GM23338 (cell line): ENCODE results near the gene RBM23. TPM values are rescaled to one million over a fixed set of nuclear protein-coding genes. Genes with fewer than 3 reads are reported as not detected.
"Not testable (repeated sequence)": the region's sequence is repeated elsewhere in the genome, so short reads cannot be mapped to it uniquely, and the experiment has no call there.

Source experiments
- ATAC-seq: fragments of 200-7000 bp; cut with Tn5 transposase; 3 replicates; pipeline ENCODE4 v1.9.1; 2020
- DNase-seq: peaks from one replicate; pipeline ENCODE4 v3.0.0-alpha.2; 2015; ENCODE audit warnings: low spot score
- H2AFZ ChIP-seq: fragments of 200-600 bp; sonication (generic); 2 replicates; pipeline ENCODE4 v1.8.0; 2016; ENCODE audit warnings: antibody characterized with exemption, mild to moderate bottlenecking, moderate library complexity
- H3F3A ChIP-seq: fragments of 200-600 bp; sonication (generic); replicated peaks from 2 replicates; pipeline ENCODE4 v1.8.0; 2017; ENCODE audit warnings: antibody characterized with exemption, mixed run types, low read depth
- H3K27ac ChIP-seq: fragments of 200-600 bp; sonication (generic); 2 replicates; pipeline ENCODE4 v1.6.1; 2016; ENCODE audit warnings: low read depth
- H3K27me3 ChIP-seq: fragments of 200-600 bp; sonication (generic); 2 replicates; pipeline ENCODE4 v1.8.0; 2016; ENCODE audit warnings: mild to moderate bottlenecking, mixed run types, moderate library complexity; ENCODE audit not compliant: insufficient read depth
- H3K36me3 ChIP-seq: fragments of 200-600 bp; sonication (generic); 2 replicates; pipeline ENCODE4 v1.8.0; 2016; ENCODE audit warnings: mild to moderate bottlenecking; ENCODE audit not compliant: insufficient read depth
- H3K4me1 ChIP-seq: fragments of 200-600 bp; sonication (generic); 2 replicates; pipeline ENCODE4 v1.8.0; 2016; ENCODE audit warnings: mild to moderate bottlenecking, moderate library complexity; ENCODE audit not compliant: insufficient read depth
- H3K4me2 ChIP-seq: fragments of 200-600 bp; sonication (generic); 2 replicates; pipeline ENCODE4 v1.7.1; 2017; ENCODE audit warnings: mixed run types
- H3K4me3 ChIP-seq: fragments of 200-600 bp; sonication (generic); 2 replicates; pipeline ENCODE4 v1.6.1; 2016; ENCODE audit warnings: mixed run types
- H3K79me2 ChIP-seq: fragments of 200-600 bp; sonication (generic); replicated peaks from 2 replicates; pipeline ENCODE4 v1.8.0; 2017; ENCODE audit warnings: mild to moderate bottlenecking; ENCODE audit not compliant: insufficient read depth
- H3K9me2 ChIP-seq: fragments of 200-600 bp; sonication (generic); 2 replicates; pipeline ENCODE4 v1.8.0; 2017; ENCODE audit not compliant: insufficient read depth
- H4K20me1 ChIP-seq: fragments of 200-600 bp; sonication (generic); replicated peaks from 2 replicates; pipeline ENCODE4 v1.8.0; 2017; ENCODE audit warnings: mild to moderate bottlenecking; ENCODE audit not compliant: insufficient read depth
- H3K27ac Mint-ChIP-seq: 2 replicates; pipeline ENCODE4 v1.8.0; 2020; ENCODE audit warnings: inconsistent platforms, mild to moderate bottlenecking, moderate library complexity, mixed read lengths
- H3K27me3 Mint-ChIP-seq: 3 replicates; pipeline ENCODE4 v1.8.0; 2022; ENCODE audit warnings: low read depth, mild to moderate bottlenecking, moderate library complexity, mixed read lengths, inconsistent platforms; ENCODE audit not compliant: insufficient read depth, poor library complexity
- H3K36me3 Mint-ChIP-seq: 3 replicates; pipeline ENCODE4 v1.8.0; 2021; ENCODE audit warnings: low read depth, mild to moderate bottlenecking, inconsistent platforms, moderate library complexity, mixed read lengths
- H3K4me1 Mint-ChIP-seq: 3 replicates; pipeline ENCODE4 v1.8.0; 2020; ENCODE audit warnings: mild to moderate bottlenecking, inconsistent platforms, mixed read lengths
- H3K4me3 Mint-ChIP-seq: 3 replicates; pipeline ENCODE4 v1.8.0; 2021; ENCODE audit warnings: moderate library complexity, mild to moderate bottlenecking, inconsistent platforms, mixed read lengths
- H3K9me3 Mint-ChIP-seq: 3 replicates; pipeline ENCODE4 v1.8.0; 2020; ENCODE audit warnings: moderate library complexity, mild to moderate bottlenecking, inconsistent platforms, mixed read lengths
- CREB1 ChIP-seq: fragments of 250-450 bp; sonication (Bioruptor Pico); IDR thresholded peaks from 2 replicates; pipeline ENCODE4 v1.5.0; 2020; ENCODE audit warnings: low read depth, mild to moderate bottlenecking, moderate library complexity
- EZH2 ChIP-seq: fragments of 200-600 bp; sonication (generic); IDR thresholded peaks from one replicate; pipeline ENCODE4 v1.8.0; 2017; ENCODE audit warnings: antibody characterized with exemption, mild to moderate bottlenecking, low read depth; ENCODE audit not compliant: unreplicated experiment
- EZH2phosphoT487 ChIP-seq: fragments of 200-600 bp; sonication (generic); IDR thresholded peaks from one replicate; pipeline ENCODE4 v1.8.1; 2018; ENCODE audit warnings: antibody characterized with exemption; ENCODE audit not compliant: unreplicated experiment
- JUNB ChIP-seq: IDR thresholded peaks from one replicate; pipeline ENCODE4 v1.6.1; 2016; ENCODE audit warnings: antibody characterized with exemption; ENCODE audit not compliant: unreplicated experiment
- POLR2AphosphoS5 ChIP-seq: IDR thresholded peaks from 2 replicates; pipeline ENCODE4 v1.6.1; 2016; ENCODE audit warnings: antibody characterized with exemption, low read depth
- ZNF331 ChIP-seq: fragments of 250-450 bp; sonication (Bioruptor Pico); IDR thresholded peaks from 2 replicates; pipeline ENCODE4 v1.5.0; 2020; ENCODE audit warnings: low read depth, mild to moderate bottlenecking, moderate library complexity
- polyA plus RNA-seq: library from polyadenylated mRNA; unstranded; fragments of >200 nt; fragmentation: Nextera tagmentation; extraction: Ambion mirVana; gene quantifications from 2 replicates; pipeline ENCODE4 v1.2.1, GENCODE V29; 2016
- total RNA-seq: library from RNA; depleted of rRNA; stranded (reverse); fragments of >200 nt; shearing (Covaris generic); gene quantifications from 2 replicates; pipeline ENCODE4 v1.2.3, GENCODE V29; 2014
- TF ChIP-seq, protein P1 (sequence below): IDR thresholded peaks from one replicate; pipeline ENCODE4 v1.6.1; 2018; ENCODE audit warnings: antibody characterized with exemption; ENCODE audit not compliant: unreplicated experiment
- TF ChIP-seq, protein P2 (sequence below), 2 experiments: fragments of 200-600 bp in 1 of 2; sonication (generic) in 1 of 2; conservative IDR thresholded peaks; 2 replicates each; pipeline versions ENCODE4 v1.5.1 to v1.6.1; 2016 to 2017; ENCODE audit warnings: antibody characterized with exemption in 2 of 2, low read depth in 2 of 2, mild to moderate bottlenecking in 2 of 2, moderate library complexity in 1 of 2

RBM23 gene
- total and polyA plus RNA-seq, 2 experiments from 2014 or later: 14.4 to 52.8 TPM

DNA sequence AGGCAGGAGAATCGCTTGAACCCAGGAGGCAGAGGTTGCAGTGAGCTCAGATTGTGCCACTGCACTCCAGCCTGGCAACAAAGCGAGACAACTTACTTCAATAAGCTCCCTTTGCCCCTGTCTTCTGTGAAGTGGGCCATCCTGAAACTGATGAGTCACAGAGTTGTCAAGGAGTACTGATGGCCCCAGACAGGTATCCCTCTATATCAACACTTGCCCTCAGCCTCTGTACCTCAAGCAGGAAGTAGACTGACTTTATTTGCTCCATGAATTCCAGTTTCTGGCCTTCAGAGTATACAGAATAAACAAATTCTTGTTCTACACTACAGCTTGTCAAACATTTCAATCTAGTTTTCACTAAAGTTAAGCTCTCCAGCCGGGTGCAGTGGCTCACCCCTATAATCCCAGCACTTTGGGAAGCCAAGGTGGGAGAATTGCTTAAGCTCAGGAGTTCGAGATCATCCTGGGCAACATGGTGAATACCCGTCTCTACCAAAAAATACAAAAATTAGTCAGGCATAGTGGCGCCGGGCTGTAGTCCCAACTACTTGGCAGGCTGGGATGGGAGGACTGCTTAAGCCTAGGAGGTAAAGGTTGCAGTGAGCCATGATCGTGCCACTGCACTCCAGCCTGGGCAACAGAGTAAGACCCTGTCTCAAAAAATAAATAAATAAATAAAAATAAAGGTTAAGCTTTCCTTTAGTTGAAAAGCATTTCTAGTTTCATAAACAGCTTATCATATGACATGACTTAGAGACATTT lies 63.8 kb downstream of the RBM23 start:
- H2AFZ ChIP-seq: 0 out of 2 replicates have a peak overlapping the region, but pooled peaks have one; percentile 76
- no peaks in the 10 kb centered on the region; the same call in 2 of the 3 replicates for H3K9me3 Mint-ChIP-seq
- no peaks in the 10 kb centered on the region for H3K79me2 ChIP-seq
- DNase-seq (peak; percentile 30), ATAC-seq (no peak)
- no peak overlapping the region for H3K27ac ChIP-seq
- no peak overlapping the region for H3K4me2 ChIP-seq
- peaks cover 4% of the 10 kb centered on the region for H3K4me1 ChIP-seq
- TF ChIP-seq, protein P1, sequence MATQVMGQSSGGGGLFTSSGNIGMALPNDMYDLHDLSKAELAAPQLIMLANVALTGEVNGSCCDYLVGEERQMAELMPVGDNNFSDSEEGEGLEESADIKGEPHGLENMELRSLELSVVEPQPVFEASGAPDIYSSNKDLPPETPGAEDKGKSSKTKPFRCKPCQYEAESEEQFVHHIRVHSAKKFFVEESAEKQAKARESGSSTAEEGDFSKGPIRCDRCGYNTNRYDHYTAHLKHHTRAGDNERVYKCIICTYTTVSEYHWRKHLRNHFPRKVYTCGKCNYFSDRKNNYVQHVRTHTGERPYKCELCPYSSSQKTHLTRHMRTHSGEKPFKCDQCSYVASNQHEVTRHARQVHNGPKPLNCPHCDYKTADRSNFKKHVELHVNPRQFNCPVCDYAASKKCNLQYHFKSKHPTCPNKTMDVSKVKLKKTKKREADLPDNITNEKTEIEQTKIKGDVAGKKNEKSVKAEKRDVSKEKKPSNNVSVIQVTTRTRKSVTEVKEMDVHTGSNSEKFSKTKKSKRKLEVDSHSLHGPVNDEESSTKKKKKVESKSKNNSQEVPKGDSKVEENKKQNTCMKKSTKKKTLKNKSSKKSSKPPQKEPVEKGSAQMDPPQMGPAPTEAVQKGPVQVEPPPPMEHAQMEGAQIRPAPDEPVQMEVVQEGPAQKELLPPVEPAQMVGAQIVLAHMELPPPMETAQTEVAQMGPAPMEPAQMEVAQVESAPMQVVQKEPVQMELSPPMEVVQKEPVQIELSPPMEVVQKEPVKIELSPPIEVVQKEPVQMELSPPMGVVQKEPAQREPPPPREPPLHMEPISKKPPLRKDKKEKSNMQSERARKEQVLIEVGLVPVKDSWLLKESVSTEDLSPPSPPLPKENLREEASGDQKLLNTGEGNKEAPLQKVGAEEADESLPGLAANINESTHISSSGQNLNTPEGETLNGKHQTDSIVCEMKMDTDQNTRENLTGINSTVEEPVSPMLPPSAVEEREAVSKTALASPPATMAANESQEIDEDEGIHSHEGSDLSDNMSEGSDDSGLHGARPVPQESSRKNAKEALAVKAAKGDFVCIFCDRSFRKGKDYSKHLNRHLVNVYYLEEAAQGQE: no peak
- TF ChIP-seq, protein P2, sequence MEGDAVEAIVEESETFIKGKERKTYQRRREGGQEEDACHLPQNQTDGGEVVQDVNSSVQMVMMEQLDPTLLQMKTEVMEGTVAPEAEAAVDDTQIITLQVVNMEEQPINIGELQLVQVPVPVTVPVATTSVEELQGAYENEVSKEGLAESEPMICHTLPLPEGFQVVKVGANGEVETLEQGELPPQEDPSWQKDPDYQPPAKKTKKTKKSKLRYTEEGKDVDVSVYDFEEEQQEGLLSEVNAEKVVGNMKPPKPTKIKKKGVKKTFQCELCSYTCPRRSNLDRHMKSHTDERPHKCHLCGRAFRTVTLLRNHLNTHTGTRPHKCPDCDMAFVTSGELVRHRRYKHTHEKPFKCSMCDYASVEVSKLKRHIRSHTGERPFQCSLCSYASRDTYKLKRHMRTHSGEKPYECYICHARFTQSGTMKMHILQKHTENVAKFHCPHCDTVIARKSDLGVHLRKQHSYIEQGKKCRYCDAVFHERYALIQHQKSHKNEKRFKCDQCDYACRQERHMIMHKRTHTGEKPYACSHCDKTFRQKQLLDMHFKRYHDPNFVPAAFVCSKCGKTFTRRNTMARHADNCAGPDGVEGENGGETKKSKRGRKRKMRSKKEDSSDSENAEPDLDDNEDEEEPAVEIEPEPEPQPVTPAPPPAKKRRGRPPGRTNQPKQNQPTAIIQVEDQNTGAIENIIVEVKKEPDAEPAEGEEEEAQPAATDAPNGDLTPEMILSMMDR (conservative IDR thresholded peaks at IDR 0.05; ENCODE audit: low read depth in 2 of 2): no peak
- TF ChIP-seq CREB1 (CRISPR knock-in tag) (no peak), POLR2AphosphoS5 (no peak), ZNF331 (CRISPR knock-in tag) (no peak), EZH2 (no peak), EZH2phosphoT487 (no peak), JUNB (no peak)
- H3K27me3 ChIP-seq: no peaks in the 10 kb centered on the region
- peaks cover 10% of the 10 kb centered on the region; the same call in 1 of the 2 replicates for H3F3A ChIP-seq
- no peaks in the 10 kb centered on the region for H3K9me2 ChIP-seq
- no peaks in the 10 kb centered on the region for H3K36me3 ChIP-seq
- no peak overlapping the region for H3K4me3 ChIP-seq
- H3K4me3 Mint-ChIP-seq: no peak overlapping the region
- H3K4me1 Mint-ChIP-seq: peaks cover 7% of the 10 kb centered on the region
- no peaks in the 10 kb centered on the region for H4K20me1 ChIP-seq
- H3K27me3 Mint-ChIP-seq: peaks cover 3% of the 10 kb centered on the region
- H3K27ac Mint-ChIP-seq: no peak overlapping the region
- H3K36me3 Mint-ChIP-seq: no peaks in the 10 kb centered on the region; the same call in 2 of the 3 replicates

DNA sequence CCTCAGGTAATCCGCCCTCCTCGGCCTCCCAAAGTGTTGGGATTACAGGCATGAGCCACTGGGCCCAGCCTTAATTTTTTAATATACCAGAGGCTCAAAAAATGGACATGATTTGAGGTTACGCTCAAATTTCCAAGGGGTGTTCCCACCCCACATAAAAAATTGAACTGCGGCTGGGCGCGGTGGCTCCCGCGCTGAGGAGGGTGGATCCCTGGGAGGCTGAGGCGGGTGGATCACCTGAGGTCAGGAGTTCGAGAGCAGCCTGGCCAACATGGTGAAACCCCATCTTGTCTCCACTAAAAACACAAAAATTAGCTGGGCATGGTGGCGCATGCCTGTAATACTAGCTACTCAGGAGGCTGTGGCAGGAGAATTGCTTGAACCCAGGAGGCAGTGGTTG lies 64.7 kb downstream of the RBM23 start:
- not testable (repeated sequence) for H3K36me3 Mint-ChIP-seq, H3K27me3 Mint-ChIP-seq, H3K4me3 ChIP-seq, H3K9me3 Mint-ChIP-seq, H3K27ac ChIP-seq, H3K4me1 ChIP-seq, H3K27ac Mint-ChIP-seq, H3K4me3 Mint-ChIP-seq, H2AFZ ChIP-seq, H3K4me2 ChIP-seq, ATAC-seq, H3K79me2 ChIP-seq, H3K27me3 ChIP-seq, H3K36me3 ChIP-seq, H3F3A ChIP-seq, H3K4me1 Mint-ChIP-seq, DNase-seq, H3K9me2 ChIP-seq, H4K20me1 ChIP-seq
